Embryonic facial prominence (tissue), 1 donor: ENCODE data around the gene NYNRIN.
"Not testable (repeated sequence)": the region's sequence is repeated elsewhere in the genome, so short reads cannot be mapped to it uniquely, and the experiment has no call there.

ENCODE experiments used
- DNase-seq: peaks from one replicate; pipeline ENCODE4 v3.0.0-alpha.2; 2016; ENCODE audit errors: extremely low spot score

The NYNRIN gene

GRCh38 chr14:24369907-24370687, 28.7 kb upstream of the NYNRIN start:
- no peak for DNase-seq

GRCh38 chr14:24370748-24371147, 28.1 kb upstream of the NYNRIN start:
- no peak for DNase-seq

- DNase-seq = not testable (repeated sequence)
These were observed 27.2 kb upstream of the NYNRIN start for GRCh38 chr14:24371605-24372004.

DNA sequence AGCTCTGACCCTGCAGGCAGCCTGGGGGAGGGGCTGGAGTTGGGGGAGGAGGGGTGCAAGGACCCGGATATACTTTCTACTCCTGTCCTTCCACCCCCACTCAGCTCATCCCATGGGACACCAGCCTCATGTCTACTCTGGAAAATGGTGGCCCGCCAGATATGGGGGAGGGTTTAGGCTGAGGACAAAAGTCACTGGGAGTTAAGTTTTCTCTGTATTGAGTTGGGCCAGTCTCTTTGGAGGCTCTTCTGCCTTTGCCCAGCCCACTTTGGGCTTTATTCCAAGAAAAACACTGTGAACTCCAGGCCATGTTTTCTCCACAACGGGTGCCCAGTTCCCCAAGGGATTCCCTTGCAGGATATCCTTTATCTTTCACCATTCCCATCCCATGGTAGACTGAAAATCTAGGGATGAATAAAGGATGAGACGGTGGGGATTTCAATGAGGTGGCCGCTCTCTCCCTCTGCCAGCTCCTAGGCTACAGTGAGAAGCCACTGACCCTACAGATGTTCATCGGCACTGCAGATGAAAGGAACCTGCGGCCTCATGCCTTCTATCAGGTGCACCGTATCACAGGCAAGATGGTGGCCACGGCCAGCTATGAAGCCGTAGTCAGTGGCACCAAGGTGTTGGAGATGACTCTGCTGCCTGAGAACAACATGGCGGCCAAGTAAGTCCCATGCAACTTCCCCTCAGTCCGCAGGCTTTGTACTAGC, 25.9 kb upstream of the NYNRIN start:
- DNase-seq = no peak

DNA sequence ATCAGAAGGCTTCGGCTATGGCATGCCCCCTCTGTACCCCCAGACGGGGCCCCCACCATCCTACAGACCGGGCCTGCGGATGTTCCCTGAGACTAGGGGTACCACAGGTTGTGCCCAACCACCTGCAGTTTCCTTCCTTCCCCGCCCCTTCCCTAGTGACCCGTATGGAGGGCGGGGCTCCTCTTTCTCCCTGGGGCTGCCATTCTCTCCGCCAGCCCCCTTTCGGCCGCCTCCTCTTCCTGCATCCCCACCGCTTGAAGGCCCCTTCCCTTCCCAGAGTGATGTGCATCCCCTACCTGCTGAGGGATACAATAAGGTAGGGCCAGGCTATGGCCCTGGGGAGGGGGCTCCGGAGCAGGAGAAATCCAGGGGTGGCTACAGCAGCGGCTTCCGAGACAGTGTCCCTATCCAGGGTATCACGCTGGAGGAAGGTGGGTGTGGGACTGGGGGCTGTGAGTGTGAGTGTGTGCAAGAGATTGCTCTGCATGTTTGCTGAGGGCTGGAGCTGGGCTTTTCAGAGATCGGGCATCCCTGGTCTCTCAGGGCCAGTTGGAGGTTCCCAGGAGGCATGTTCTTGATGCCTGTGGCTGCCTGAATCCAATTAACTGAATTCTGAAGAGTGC, 22.2 kb upstream of the NYNRIN start:
- DNase-seq = no peak

GRCh38 chr14:24377126-24377525, 21.7 kb upstream of the NYNRIN start:
- DNase-seq = no peak

DNA sequence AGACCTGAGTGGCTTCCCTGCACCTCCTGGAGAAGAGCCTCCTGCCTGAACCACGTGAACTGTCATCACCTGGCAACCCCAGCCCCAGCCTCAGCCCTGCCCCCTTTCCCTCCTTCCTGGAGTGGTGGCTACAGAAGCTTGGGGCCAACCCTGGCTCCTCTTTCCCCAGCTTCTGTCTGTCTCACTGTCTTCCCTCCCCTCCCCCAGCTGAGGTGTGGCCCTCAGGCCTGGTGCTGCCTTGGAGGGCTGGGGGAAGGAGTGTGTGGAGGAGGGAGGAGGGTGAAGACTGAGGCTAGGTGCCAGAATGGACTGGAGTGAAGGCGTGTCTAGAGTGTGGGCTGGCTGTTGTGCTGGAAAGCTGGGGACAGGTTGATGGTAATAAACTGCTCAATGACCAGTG, 21.1 kb upstream of the NYNRIN start:
- no peak for DNase-seq

GRCh38 chr14:24378327-24378726, 20.5 kb upstream of the NYNRIN start:
- no peak for DNase-seq

DNA sequence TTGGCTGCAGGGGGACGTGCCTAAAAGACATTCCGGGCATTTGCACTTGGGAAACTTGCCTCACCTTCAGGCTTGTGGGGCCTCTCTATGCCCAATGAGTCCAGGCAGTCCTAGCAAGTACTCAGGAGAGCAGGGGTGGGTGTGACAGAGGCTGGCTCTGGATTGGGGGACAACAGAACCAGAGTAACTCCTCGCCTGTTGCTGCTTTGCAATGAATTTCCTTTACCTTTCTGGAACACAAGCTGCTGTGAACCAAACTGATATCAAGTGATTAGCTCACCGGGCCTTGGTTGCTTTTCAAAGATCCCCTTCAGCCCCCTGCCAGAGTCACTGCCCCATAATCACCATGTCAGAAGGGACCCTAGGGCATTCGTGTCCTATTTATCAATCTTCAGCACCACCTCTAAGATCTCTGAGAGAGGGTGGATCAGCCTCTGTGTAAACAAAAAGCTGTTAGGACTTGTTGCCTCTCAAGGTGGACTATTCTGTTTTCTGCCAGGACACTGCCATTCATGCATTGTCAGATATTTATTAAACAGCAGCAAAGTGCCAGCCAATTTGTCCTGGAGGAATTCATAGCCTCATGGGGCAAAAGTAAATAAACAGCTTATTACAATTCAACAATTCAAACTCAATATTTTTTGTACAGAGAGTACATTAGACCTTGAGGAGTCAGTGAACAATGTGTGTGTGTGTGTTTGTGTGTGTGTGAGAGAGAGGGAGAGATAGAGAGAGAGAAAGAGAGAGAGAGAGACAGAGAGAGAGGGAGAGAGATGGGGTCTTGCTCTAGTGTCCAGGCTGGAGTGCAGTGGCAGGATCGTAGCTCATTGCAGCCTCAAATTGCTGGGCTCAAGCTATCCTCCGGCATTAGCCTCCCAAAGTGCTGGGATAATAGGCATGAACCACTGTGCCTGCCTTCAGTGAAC, 19.6 kb upstream of the NYNRIN start:
- DNase-seq = no peak

GRCh38 chr14:24379907-24380730, 18.7 kb upstream of the NYNRIN start:
- DNase-seq = no peak

DNA sequence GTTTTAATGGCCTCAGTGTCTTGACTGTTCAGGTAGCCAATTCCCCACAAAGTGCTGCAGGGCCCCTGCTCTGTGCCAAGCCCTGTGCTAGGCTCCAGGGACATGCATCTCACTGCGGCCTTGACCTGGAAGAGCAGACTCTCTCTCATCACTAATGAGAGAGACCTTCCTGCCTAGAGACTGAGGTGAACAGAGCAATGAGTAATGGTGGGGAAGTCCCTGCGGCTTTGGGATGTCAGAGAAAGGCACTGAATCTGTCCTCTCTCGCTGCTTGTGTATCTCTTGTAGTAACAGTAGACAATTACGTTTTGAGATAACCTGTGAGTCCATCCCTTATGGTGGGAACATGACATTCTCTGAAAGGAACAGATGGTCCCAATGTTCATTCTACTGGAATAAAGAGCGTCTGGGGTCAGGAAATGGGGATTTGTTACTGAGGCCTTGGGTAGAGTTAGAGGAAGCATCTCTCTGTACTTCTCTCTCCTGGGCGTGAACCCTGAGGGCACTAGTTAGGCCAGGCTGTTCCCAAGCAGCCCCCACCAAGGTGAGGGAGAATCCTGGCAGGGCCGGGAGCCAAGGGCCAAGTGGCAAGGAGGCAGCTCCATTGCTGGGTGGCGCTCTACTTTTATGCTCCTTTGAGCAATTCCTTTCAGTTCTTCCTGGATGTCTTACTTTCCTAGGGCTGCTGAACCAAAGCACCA, 17.3 kb upstream of the NYNRIN start:
- no peak for DNase-seq

DNA sequence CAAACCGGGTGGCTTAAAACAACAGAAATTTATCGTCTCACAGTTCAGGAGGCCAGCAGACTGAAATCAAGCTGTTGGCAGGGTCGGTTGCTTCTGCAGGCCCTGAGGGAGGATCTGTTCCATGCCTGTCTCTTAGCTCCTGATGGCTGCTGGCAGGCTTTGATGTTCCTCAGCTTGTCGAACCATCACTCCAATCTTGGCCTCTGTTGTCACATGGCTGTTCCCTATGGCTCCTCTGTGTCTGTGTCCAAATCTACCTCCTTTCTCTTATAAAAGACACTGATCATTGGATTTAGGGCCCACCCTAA, 16.8 kb upstream of the NYNRIN start:
- DNase-seq = no peak

GRCh38 chr14:24384169-24384568, 14.6 kb upstream of the NYNRIN start:
- no peak for DNase-seq

- DNase-seq = no peak
These were observed 13.3 kb upstream of the NYNRIN start for GRCh38 chr14:24385524-24385923.

DNA sequence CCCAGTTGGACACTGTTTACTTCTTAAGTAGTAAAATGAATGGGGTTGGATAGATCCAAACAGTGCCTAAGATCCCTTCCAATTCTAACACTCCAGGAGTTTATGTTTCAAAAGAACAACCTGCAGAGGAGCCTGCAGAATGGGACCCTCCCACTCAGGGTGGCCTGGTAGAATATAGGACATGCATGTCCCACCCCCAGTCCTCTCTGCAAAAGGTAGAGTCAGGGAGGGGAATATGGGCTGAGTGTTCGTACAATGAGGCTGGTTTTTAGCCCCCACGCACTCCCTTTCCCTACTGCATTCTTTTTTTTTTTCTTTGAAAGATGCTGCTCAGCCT, 11.8 kb upstream of the NYNRIN start:
- DNase-seq = no peak

DNA sequence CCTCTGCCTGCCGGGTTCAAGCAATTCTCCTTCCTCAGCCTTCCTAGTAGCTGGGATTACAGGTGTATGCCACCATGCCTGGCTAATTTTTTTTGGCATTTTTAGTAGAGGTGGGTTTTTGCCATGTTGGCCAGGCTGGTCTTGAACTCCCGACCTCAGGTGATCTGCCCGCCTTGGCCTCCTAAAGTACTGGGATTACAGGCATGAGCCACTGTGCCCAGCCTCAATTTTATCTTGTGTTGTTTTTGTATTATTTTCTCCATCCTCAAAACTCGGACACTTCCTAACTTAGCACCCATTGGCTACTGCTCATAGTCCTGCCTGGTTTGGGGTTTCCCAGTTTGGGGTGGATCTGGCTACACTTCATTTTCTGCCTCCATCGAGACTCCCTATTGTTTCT, 11.2 kb upstream of the NYNRIN start:
- DNase-seq = not testable (repeated sequence)

DNA sequence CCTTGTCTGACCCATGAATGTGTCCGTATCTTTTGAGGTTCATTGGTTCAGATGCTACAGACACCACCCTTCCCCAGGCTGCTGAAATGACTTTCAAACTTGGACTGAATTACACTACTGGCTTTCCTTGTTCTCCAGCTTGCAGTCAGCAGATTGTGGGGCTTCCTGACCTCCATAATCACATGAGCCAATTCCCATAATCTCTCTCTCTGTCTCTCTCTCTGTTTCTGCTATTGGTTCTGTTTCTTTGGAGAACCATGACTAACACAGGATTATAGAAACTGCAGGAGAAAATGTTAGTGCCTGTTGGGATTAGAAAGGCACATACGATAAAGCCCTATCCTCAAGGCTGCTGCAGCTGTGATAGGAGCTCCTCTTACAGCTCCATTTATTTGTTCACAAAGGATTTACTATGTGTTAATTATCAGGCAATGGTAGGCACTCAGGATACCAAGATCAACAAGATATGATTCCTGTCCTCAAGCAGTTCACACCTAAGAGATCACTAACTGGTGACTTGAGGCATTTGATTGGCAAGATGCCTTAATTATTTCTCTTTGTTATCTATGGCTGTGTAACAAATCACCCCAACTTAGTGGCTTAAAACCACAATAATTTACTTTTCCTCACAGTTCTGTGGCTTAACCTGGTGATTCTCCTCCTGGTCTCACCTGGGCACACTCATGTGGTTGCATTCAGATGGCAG, 10.2 kb upstream of the NYNRIN start:
- no peak for DNase-seq

DNA sequence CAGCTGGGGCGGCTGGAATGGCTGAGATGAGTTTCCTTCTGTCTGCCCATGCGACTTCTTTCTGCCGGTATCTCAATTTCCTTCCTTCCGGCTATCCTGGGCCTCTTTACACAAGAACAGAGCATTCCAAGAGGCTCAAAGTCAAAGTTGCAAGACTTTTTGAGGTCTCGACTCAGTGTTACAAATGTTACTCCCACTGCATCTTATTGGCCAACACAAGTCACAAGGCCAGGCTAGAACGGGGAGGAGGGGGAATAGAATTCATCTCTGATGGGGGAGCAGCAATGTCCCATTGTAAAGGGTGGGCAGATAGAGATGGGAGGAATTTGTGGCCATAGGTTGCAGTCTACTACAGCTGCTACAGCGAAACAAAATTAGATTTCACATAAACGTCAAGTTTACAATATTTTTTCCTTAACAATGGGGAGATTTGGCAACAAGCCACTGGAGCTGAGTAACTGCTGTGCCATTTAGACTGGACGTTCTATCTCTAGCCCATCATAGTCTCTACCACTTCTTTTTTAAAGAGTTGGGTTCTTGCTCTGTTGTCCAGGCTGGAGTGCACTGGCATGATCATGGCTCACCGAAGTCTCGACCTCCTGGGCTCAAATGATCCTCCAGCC, 9.5 kb upstream of the NYNRIN start:
- no peak for DNase-seq

DNA sequence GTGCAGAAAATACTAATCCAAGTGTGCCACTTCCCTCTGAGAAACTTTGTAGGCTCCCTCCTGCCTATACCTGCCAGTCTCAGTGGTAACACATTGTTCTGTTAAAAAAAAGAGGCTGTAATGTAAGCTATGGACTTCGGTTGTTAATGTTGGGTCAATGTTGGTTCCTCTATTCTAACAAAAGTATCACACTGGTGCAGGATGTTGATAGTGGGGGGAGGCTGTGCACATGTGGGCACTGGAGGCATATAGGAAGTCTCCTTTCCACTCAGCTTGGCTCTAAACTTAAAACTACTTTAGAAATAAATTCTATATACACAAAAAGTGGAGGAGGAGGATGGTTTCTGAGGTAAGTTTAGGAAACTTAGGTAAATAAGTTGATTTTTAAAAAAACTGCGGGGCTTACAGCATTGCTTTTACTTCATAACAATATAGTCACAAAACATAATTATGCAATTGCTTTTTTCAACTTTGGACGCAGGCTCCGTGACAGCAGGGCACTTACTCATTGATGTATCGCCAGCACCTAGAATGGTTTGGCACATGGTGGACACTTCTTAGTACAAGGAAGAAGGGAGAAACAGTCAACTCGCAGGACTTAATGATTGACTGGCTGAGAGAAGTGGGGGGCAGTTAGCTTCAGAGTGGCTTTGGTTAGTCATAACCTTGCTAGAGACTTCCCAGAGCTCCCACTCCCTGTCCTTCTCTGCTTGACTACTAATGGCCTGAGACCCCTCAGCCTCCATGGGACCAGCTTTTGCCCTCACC, 7.9 kb upstream of the NYNRIN start:
- no peak for DNase-seq
